Measurements from ENCODE around the gene DHX16.

- TF ChIP-seq, protein P1, sequence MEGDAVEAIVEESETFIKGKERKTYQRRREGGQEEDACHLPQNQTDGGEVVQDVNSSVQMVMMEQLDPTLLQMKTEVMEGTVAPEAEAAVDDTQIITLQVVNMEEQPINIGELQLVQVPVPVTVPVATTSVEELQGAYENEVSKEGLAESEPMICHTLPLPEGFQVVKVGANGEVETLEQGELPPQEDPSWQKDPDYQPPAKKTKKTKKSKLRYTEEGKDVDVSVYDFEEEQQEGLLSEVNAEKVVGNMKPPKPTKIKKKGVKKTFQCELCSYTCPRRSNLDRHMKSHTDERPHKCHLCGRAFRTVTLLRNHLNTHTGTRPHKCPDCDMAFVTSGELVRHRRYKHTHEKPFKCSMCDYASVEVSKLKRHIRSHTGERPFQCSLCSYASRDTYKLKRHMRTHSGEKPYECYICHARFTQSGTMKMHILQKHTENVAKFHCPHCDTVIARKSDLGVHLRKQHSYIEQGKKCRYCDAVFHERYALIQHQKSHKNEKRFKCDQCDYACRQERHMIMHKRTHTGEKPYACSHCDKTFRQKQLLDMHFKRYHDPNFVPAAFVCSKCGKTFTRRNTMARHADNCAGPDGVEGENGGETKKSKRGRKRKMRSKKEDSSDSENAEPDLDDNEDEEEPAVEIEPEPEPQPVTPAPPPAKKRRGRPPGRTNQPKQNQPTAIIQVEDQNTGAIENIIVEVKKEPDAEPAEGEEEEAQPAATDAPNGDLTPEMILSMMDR (conservative IDR thresholded peaks at IDR 0.05; ENCODE audit: low read depth, low read length), result no peak
- TF ChIP-seq EZH2 (IDR thresholded peaks at IDR 0.05; ENCODE audit: borderline replicate concordance, low read depth, low read length, poor library complexity, severe bottlenecking), result no peak
Observed at GRCh38 chr6:30676660-30677285, 4.0 kb upstream of the DHX16 start.

Data from A673 (cell line).